K562 (cell line): ENCODE data around the gene DNMT3L.
"Not testable (repeated sequence)": the region's sequence is repeated elsewhere in the genome, so short reads cannot be mapped to it uniquely, and the experiment has no call there.

Experiments
- DNMT1 ChIP-seq: fragments of 450-650 bp; IDR thresholded peaks from 2 replicates; pipeline ENCODE4 v1.6.1; 2016; ENCODE audit warnings: antibody characterized with exemption, mild to moderate bottlenecking
- DPF2 ChIP-seq: fragments of 450-650 bp; IDR thresholded peaks from 2 replicates; pipeline ENCODE4 v1.6.1; 2016
- GABPA ChIP-seq: fragments of 200-800 bp; sonication (Bioruptor generic); conservative IDR thresholded peaks from 2 replicates; pipeline ENCODE4 v1.6.1; 2016; ENCODE audit warnings: low read depth, missing genetic modification characterization, missing compliant biosample characterization
- KLF10 ChIP-seq: fragments of 250-450 bp; sonication (Bioruptor Pico); IDR thresholded peaks from 2 replicates; pipeline ENCODE4 v1.6.1; 2021; ENCODE audit warnings: matching md5 sums
- POLR2A ChIP-seq: fragments of 450-650 bp; conservative IDR thresholded peaks from 2 replicates; pipeline ENCODE4 v1.6.1; 2016
- YY1 ChIP-seq, 3 experiments: IDR thresholded peaks; 2 replicates each; pipeline ENCODE4 v1.6.1; 2011; ENCODE audit warnings: low read length in 2 of 3, mild to moderate bottlenecking in 2 of 3, moderate library complexity in 2 of 3, borderline replicate concordance in 1 of 3, control low read depth in 1 of 3, low read depth in 1 of 3; ENCODE audit not compliant: insufficient read depth in 3 of 3, insufficient replicate concordance in 2 of 3, control insufficient read depth in 1 of 3, insufficient read length in 1 of 3; ENCODE audit errors: extremely low read depth in 1 of 3
- TF ChIP-seq, protein P1 (sequence below), 3 experiments: IDR thresholded peaks in 2 of 3; conservative IDR thresholded peaks in 1 of 3; 2 replicates each; pipeline ENCODE4 v1.5.1; 2011 to 2012; ENCODE audit warnings: low read length in 3 of 3, mild to moderate bottlenecking in 3 of 3, control low read depth in 2 of 3, improper control_type of control experiment in 1 of 3, inconsistent platforms in 1 of 3, low read depth in 1 of 3, mixed read lengths in 1 of 3, moderate library complexity in 1 of 3; ENCODE audit not compliant: insufficient read depth in 2 of 3
- TF ChIP-seq, protein P2 (sequence below): sonication (generic); formaldehyde crosslinking; IDR thresholded peaks from 2 replicates; pipeline ENCODE4 v1.9.0; 2022; ENCODE audit warnings: mild to moderate bottlenecking, missing genetic modification reagents
- TF ChIP-seq, protein P3 (sequence below): fragments of 250-450 bp; sonication (Bioruptor Pico); IDR thresholded peaks from 2 replicates; pipeline ENCODE4 v1.5.0; 2020; ENCODE audit warnings: mild to moderate bottlenecking, borderline replicate concordance

DNA sequence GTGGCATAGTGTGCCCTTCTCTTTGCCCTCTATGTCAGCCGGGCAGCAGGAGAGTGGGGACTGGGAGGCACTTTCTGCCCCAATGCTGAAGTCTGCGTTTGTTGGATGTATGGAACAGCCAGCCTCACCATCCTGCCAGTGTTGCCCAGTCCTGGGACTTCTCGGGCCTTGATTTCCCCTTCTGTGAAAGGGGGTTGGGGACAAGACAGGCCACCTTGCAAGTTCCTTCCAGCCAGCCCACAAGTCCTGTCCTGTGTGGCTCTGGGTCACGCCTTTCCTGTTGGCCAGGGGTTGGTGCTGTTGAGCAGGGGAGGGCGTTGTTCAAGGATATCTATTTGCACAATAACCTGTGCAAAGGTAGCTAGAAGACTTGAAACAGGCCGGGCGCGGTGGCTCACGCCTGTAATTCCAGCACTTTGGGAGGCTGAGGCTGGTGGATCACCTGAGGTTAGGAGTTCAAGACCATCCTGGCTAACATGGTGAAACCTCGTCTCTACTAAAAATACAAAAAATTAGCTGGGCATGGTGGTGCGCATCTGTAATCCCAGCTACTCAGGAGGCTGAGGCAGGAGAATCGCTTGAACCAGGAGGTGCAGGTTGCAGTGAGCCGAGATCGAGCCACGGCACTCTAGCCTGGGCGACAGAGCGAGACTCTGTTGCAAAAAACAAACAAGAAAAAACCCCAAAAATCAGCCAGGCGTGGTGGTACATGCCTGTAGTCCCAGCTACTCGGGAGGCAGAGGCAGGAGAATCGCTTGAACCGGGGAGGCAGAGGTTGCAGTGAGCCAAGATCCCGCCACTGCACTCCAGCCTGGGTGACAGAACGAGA, 41.1 kb upstream of the DNMT3L start:
- not testable (repeated sequence) for TF ChIP-seq POLR2A; DPF2; GABPA (tag); DNMT1; YY1 (IDR thresholded peaks at IDR 0.05; ENCODE audit: borderline replicate concordance in 1 of 3, control insufficient read depth in 1 of 3, extremely low read depth in 1 of 3, insufficient read depth in 3 of 3, insufficient read length in 1 of 3, insufficient replicate concordance in 2 of 3, low read depth in 1 of 3, low read length in 2 of 3); KLF10 (CRISPR knock-in tag)
- TF ChIP-seq, protein P1, sequence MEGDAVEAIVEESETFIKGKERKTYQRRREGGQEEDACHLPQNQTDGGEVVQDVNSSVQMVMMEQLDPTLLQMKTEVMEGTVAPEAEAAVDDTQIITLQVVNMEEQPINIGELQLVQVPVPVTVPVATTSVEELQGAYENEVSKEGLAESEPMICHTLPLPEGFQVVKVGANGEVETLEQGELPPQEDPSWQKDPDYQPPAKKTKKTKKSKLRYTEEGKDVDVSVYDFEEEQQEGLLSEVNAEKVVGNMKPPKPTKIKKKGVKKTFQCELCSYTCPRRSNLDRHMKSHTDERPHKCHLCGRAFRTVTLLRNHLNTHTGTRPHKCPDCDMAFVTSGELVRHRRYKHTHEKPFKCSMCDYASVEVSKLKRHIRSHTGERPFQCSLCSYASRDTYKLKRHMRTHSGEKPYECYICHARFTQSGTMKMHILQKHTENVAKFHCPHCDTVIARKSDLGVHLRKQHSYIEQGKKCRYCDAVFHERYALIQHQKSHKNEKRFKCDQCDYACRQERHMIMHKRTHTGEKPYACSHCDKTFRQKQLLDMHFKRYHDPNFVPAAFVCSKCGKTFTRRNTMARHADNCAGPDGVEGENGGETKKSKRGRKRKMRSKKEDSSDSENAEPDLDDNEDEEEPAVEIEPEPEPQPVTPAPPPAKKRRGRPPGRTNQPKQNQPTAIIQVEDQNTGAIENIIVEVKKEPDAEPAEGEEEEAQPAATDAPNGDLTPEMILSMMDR (IDR thresholded peaks at IDR 0.05 in 2 of 3, conservative IDR thresholded peaks at IDR 0.05 in 1 of 3; ENCODE audit: insufficient read depth in 2 of 3, low read depth in 1 of 3, low read length in 3 of 3), result peak; percentile 43 to 58 (median 51)
- TF ChIP-seq, protein P2, sequence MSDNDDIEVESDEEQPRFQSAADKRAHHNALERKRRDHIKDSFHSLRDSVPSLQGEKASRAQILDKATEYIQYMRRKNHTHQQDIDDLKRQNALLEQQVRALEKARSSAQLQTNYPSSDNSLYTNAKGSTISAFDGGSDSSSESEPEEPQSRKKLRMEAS (CRISPR knock-in tag), result not testable (repeated sequence)
- TF ChIP-seq, protein P3, sequence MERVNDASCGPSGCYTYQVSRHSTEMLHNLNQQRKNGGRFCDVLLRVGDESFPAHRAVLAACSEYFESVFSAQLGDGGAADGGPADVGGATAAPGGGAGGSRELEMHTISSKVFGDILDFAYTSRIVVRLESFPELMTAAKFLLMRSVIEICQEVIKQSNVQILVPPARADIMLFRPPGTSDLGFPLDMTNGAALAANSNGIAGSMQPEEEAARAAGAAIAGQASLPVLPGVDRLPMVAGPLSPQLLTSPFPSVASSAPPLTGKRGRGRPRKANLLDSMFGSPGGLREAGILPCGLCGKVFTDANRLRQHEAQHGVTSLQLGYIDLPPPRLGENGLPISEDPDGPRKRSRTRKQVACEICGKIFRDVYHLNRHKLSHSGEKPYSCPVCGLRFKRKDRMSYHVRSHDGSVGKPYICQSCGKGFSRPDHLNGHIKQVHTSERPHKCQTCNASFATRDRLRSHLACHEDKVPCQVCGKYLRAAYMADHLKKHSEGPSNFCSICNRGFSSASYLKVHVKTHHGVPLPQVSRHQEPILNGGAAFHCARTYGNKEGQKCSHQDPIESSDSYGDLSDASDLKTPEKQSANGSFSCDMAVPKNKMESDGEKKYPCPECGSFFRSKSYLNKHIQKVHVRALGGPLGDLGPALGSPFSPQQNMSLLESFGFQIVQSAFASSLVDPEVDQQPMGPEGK (CRISPR knock-in tag), result not testable (repeated sequence)
